ENCODE measurements around the gene CLRN1.
"Not testable (repeated sequence)": the region's sequence is repeated elsewhere in the genome, so short reads cannot be mapped to it uniquely, and the experiment has no call there.

CLRN1 gene, protein sequence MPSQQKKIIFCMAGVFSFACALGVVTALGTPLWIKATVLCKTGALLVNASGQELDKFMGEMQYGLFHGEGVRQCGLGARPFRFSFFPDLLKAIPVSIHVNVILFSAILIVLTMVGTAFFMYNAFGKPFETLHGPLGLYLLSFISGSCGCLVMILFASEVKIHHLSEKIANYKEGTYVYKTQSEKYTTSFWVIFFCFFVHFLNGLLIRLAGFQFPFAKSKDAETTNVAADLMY

GRCh38 chr3:150972366-150973071 lies at the start of gene CLRN1:
TSS of gene CLRN1 (minus strand) at chr3:150972727. CDS start at chr3:150972708, 19 bp downstream.
- peak; percentile 23 for DNase-seq (ENCODE audit: low read depth, low spot score)

DNA sequence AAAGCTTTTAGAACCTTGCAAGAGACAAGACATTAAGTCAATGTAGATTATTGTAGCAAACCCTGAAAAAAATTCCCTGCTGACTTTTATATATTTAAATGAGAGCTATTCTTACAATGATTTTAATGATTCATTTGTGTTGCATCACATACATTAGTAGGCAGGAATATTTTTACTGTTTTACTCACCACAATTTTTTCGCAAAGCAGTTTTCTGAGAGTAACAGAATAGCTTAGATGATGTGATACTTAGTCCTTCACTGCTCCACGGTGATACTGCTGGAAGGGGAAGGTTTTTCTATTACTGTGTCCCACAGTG lies 43.9 kb upstream of the CLRN1 start:
- no peak for DNase-seq (ENCODE audit: low read depth, low spot score)

GRCh38 chr3:151015767-151016477 lies 43.4 kb upstream of the CLRN1 start:
- DNase-seq (ENCODE audit: low read depth, low spot score) = no peak

DNA sequence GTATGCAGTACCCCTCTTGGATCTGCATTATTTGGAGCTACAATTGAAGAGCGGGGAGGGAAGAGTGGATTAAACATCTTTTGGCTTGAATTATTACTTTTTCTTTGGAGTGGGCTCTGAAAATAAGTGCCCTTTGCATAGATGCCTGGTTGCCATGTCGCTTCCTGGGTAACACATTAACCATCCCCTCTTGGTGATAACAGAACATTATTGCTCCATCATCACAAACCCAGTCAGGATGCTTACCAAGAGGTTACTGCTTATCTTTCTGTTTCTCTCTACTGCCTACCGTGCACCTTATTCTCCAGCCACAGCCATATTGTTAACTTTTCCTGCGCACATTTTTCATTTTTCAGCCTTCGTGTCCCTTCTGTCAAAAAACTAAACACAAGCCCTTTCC lies 42.7 kb upstream of the CLRN1 start:
- no peak for DNase-seq (ENCODE audit: low read depth, low spot score)

DNA sequence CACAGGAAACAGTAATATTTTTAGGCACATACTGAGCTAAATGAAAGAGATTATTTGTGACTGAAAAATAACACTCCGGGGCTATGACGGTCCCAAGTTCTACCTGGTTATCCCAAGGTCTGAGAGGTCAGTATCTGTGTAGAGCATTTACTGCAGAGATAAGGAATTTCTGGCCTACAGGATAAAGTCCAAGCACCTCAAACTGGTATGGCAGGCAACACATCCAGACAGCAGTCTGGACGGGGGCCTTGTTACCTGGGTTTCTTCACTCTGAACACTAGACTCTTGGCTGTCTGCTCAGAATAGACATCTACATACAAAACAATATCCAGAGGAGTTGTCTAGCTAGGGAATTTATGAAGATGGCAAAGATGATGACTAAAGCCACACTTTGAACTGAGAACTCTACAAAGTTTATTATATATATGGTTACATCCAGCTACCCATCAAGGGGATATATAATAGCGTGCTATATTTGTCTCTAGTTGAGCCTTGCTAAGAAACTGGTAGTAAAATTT lies 42.0 kb upstream of the CLRN1 start:
- no peak for DNase-seq (ENCODE audit: low read depth, low spot score)

GRCh38 chr3:151012753-151013152 lies 40.2 kb upstream of the CLRN1 start:
- no peak for DNase-seq (ENCODE audit: low read depth, low spot score)

- no peak for DNase-seq (ENCODE audit: low read depth, low spot score)
Observed at GRCh38 chr3:151011427-151011826, 38.9 kb upstream of the CLRN1 start.

DNA sequence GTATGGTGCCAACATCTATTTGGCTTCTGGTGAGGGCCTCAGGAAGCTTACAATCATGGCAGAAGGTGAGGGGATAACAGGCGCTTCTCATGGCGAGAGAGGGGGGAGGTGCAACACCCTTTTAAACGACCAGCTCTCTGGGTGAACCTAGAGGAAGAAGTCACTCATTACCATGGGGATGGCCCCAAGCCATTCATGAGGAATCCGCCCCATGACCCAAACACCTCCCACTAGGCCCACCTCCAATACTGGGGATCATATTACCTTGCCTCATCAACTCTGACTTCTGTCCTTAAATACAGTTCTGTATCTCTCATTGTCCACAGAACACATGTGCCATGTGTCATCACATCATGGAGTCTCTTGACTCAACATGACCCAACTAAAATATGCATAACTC lies 37.5 kb upstream of the CLRN1 start:
- DNase-seq (ENCODE audit: low read depth, low spot score) = peak; percentile 33

- no peak for DNase-seq (ENCODE audit: low read depth, low spot score)
Observed at GRCh38 chr3:151009430-151009829, 36.9 kb upstream of the CLRN1 start.

DNA sequence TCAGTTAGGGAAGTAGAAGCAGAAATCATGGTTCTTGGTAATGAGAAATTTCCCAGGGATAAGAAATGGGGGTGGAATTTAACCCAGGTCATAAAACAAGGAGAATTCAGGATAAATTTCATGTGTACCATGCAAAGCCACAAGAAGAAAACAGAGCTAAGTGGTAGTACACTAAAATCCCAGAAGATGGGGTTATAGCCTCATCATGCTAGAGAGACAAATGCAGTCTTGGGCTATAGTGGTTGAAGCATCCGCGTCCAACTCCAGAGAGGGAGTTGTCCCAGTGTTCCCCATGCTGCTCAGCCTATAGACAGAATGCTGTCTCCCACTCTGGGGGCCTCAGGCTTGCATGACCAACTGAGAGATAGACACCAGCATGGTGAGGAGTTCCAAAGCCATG lies 36.2 kb upstream of the CLRN1 start:
- DNase-seq (ENCODE audit: low read depth, low spot score) = no peak

GRCh38 chr3:151003768-151004134 lies 31.2 kb upstream of the CLRN1 start:
- DNase-seq (ENCODE audit: low read depth, low spot score) = no peak

DNA sequence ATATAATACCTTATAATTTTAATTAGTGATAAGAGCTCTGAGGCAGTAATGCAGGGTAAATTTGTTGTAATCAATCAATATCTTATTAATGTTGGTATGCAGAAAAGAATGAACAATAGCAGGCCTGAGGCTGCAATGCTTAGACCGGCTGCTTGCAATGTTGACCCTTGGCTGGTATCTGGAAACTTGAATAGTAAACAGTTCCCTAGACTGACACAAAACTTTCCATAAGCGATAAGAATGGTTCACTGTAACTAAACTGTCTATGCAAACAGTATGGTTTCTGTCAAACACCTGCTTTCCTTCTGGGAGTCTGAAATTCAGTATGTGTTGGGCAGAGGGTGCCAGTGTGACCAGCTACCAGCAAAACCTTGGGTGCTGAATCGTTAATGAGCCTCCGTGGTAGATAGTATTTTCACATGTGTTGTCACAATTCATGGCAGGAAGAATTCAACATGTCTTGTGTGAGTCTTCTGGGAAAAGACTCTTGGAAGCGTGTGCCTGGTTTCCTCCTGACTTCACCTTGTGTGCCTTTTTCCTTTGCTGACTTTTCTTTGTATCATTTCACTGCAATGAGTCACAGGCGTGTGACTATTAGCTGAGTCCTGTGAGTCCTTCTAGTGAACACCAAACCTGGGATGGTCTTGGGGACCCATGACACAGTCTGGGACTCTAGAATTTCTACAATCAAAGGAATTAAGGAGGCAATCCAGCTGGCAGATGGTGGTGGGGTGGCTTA lies 30.7 kb upstream of the CLRN1 start:
- no peak for DNase-seq (ENCODE audit: low read depth, low spot score)

DNA sequence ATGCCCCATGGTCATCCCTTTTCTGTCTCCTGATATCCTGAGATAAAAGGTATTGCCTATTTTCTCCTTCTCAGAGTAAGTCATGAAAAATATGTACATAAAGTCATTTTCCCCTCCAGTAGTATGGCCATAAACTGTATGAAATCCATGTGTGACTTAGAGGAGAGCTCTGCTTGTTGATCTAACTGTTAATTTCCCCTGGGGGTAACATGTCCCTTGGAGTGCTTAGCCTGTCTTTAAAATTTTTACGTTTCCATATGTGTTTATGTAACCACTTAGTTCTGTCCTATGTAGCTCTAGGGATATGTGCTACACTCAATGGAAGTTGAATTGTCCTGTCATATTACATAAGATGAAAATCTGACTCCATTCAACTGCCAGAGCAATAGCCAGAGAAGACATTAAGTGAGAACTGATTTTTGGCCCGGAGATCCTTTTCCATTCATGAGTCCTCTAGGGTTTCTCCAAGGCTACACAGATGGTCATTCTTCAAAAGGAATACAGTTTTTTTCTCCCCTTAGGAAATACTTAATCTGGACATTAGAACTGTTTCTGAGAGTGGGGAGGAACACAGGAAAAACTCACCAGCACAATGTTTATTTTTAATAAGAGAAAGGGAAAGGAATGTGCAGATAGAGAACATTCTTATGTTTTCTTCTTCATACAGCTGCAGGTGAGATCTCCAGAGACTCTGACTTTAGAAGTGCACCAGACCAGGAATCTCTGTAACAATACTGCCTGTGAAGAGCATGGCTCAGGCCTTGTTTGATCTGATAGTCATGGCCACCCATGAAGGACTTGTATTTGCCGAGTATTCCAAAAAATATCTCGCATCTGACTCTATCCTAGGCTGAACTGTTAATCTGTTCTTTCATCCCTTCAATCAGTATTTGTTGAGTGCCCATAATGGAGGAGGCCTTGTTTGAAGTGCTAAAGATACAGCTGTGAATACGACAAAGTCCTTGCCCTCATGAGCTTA lies 29.8 kb upstream of the CLRN1 start:
- no peak for DNase-seq (ENCODE audit: low read depth, low spot score)

- no peak for DNase-seq (ENCODE audit: low read depth, low spot score)
Observed at GRCh38 chr3:150998996-150999395, 26.5 kb upstream of the CLRN1 start.

DNA sequence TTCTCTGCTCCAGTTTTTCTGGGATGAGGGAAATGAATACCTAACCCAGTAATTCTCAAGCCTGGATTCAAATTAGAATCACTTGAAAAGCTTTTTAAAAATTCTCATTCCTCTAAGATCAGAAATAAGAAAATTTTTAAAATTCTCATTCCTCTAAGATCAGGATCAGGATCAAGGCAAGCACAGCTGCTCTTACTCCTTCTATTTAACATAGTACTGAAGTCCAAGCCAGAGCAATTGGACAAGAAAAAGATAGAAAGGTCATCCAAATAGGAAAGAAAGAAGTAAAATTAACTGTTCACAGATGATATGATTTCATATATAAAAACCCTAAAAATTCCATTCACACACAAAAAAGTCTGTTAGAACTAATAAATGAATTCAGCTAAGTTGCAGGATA lies 24.2 kb upstream of the CLRN1 start:
- no peak for DNase-seq (ENCODE audit: low read depth, low spot score)

GRCh38 chr3:150995510-150995909 lies 23.0 kb upstream of the CLRN1 start:
- no peak for DNase-seq (ENCODE audit: low read depth, low spot score)

- DNase-seq (ENCODE audit: low read depth, low spot score) = no peak
Observed at GRCh38 chr3:150989208-150989607, 16.7 kb upstream of the CLRN1 start.

GRCh38 chr3:150988395-150988794 lies 15.9 kb upstream of the CLRN1 start:
- DNase-seq (ENCODE audit: low read depth, low spot score) = not testable (repeated sequence)

GRCh38 chr3:150985711-150986110 lies 13.2 kb upstream of the CLRN1 start:
- DNase-seq (ENCODE audit: low read depth, low spot score) = no peak

DNA sequence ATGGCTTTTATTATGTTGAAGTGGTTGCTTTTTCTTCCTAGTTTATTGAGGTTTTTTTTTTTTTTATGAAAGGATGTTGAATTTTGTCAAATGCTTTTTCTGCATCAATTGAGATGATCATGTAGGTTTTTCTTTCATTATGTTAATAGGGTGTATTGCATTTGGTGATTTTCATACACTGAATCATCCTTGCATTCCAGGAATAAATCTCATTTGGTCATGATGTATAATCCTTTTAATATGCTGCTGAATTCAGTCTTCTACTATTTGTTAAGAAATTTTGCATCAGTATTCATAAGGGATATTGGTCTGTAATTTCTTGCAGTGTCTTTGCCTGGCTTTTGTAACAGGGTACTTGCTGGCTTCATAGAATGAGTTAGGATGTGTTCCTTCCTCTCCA lies 11.5 kb upstream of the CLRN1 start:
- no peak for DNase-seq (ENCODE audit: low read depth, low spot score)

GRCh38 chr3:150978566-150979148 lies 6.1 kb upstream of the CLRN1 start:
- no peak for DNase-seq (ENCODE audit: low read depth, low spot score)

Data from ELF-1 (cell line).